ENCODE results near the gene RAB3B.

GRCh38 chr1:52007215-52008002, 16.9 kb upstream of the RAB3B start:
- TF ChIP-seq POLR2A (IDR thresholded peaks at IDR 0.05) (no peak), CTCF (IDR thresholded peaks at IDR 0.05) (no peak), POLR2AphosphoS5 (IDR thresholded peaks at IDR 0.05) (no peak)

Data from upper lobe of left lung (tissue), 4 donors.